ENCODE data around the gene DBET.
"Not testable (repeated sequence)": the region's sequence is repeated elsewhere in the genome, so short reads cannot be mapped to it uniquely, and the experiment has no call there.

- TF ChIP-seq CTCF, EZH2, EZH2phosphoT487 (IDR thresholded peaks at IDR 0.05): not testable (repeated sequence)
Measured at GRCh38 chr4:190099605-190100004, 35.3 kb downstream of the DBET start.

Measured in neural progenitor cell (in vitro differentiated cells).